GM15510 (cell line): ENCODE measurements around the gene ATP2B2.

Experiments used
- POLR2A ChIP-seq: IDR thresholded peaks from 3 replicates; pipeline ENCODE4 v1.6.1; 2011; ENCODE audit warnings: borderline replicate concordance; ENCODE audit not compliant: insufficient read length; ENCODE audit errors: extremely low read depth

ATP2B2 gene

DNA sequence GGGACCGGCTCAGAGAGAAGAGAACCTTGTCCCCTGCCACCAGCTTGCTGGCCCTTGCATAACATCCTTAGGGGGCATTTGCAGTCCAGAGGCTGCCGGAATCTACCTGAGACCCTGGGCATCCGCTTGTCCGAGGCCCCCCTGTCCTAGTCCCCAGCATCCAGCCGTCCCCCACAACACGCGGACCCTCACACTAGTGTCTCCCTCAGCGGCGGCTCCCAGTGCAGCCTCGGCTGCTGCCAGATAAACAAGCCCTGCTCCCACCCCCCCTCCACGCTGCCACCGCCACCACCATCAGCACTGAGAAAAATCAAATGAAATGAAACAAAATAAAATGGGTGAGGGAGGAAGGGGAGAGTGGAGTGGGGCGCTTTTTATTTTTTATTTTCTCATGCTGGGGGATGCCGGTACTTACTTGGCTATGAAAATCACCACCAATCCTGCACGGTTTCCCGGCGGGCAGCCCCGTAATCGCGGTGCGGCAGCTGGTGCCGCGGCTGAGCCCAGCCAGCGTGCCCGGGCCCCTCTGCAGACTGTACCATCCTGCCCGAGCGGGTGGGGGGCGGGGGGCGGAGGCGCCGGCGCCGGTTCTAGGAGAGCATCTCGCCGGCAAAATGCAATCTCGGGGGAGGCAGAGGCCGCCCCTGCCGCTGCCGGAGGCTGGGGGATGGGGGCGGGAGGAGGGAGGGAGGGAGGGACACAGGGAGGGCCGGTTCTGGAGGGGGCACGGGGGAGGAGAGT is at the start of gene ATP2B2:
TSS of gene ATP2B2 (minus strand) at position 537 of the 741 bp plus-strand sequence. CDS start 56,043 bp downstream, outside the sequence.
- no peak for TF ChIP-seq POLR2A

DNA sequence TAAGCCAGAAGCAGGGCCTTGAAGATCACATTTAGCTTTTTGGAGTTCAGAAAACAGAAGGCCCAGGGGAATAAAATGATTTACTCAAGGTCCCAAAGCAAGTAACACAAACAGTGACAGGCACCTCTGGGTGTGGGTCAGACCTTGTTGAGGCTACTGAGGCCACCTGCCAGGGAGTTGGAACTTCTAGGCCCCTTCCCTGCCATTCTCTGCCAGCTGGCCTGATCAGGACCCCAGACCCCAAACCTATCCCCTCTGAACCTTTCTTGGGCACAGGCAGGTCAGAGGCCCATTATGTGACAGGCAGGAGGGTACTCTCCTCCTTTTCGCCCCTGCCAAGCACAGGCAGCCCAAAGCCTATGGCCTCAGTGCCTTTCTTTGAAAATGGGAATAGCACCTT is 49.4 kb upstream of the ATP2B2 start:
- no peak for TF ChIP-seq POLR2A

- no peak for TF ChIP-seq POLR2A
These were observed 48.8 kb upstream of the ATP2B2 start for GRCh38 chr3:10554236-10554611.

DNA sequence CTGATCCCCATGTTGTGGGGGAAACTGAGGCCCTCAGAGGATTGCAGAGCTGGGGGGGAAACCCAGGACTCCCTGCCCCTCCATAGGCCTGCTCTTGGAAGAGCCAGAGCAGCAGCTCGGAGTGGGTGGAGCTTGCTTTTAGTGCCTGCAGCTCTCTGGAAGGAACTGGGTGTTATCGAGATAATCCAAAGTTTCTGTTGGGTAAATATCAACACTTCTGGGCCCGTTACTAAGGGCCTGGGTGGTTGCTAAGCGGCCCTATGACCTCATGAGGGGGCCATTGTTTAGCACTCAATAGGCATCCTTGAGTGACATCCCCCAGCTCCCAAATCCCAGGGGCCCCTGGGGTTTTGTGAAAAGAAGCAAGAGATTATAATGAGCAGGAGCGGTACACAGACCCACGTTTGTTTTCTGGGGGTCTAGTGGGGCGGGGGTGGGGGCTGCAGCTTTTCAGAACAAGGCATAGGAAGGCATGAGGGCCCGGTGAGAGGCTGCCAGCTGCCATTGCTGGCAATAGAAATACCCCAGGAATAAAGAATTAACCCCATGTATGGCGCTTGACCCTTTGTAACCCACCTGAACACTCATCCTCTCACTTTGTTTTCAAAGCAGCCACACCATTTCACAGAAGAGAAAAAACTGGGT is 48.3 kb upstream of the ATP2B2 start:
- no peak for TF ChIP-seq POLR2A

DNA sequence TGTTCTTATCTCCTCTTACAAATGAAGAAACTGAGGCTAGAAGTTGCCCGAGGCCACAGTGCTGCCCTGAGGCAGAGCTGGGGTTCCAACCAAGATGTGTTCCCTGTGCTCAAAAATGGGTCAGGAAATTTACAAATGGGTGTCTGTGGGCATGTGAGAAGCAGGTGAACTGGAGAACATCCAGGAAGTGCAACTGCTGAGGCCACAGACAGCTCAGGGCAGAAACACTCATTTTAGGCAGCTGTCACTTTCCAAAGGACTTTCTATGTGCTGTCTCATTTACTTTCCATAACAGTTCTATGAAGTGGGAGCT is 47.2 kb upstream of the ATP2B2 start:
- TF ChIP-seq POLR2A: no peak

GRCh38 chr3:10551821-10552630 is 46.6 kb upstream of the ATP2B2 start:
- TF ChIP-seq POLR2A: no peak

- no peak for TF ChIP-seq POLR2A
These were observed 45.8 kb upstream of the ATP2B2 start for GRCh38 chr3:10551139-10551538.

DNA sequence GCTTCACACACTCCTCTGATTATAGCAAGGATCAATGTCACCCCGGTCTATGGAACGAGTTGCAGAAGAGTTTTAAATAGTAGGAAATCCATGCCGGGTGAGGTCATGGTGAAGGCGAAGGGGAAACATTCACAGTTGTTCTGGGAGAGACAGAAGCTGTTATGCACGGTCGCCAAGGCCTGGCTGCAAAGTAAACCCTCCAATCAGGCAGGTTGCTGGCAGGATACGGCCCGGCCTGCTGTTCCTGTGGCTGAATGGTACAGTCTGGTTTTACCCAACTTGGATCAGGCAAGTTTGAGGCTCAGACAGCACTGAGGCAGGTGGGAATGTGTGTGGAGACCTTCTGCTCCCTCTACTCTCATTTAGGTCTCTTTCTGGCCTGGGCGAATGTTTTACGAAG is 45.3 kb upstream of the ATP2B2 start:
- TF ChIP-seq POLR2A: no peak

DNA sequence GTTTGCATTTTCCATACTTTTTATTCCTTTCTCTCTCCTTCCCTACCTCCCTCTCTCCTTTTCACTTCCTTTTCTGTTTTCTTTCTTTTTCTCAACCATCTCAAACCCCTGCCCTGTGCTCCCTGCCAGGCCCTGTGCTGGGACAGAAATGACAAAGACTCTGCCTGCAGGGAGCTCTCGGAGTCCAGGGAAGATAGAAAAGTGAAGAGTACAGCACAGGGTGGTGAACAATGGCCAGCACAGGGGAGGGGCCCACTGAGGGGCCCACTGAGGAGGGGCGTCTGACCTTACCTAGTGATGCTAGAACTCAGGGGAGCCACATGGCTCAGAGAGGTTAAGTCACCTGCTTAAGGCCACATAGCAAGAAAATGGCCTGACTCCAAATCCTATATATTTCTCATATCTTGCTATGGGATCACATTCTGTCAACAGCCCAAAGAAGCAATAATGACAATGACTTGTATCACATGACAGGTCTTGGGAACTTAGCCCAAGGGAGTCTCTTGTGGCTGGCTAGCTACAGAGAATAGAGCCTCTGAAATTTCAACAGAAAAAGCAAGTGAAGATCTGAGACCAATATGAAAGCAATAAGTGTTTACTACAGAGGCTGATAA is 44.3 kb upstream of the ATP2B2 start:
- TF ChIP-seq POLR2A: no peak

GRCh38 chr3:10548992-10549391 is 43.6 kb upstream of the ATP2B2 start:
- TF ChIP-seq POLR2A: no peak

DNA sequence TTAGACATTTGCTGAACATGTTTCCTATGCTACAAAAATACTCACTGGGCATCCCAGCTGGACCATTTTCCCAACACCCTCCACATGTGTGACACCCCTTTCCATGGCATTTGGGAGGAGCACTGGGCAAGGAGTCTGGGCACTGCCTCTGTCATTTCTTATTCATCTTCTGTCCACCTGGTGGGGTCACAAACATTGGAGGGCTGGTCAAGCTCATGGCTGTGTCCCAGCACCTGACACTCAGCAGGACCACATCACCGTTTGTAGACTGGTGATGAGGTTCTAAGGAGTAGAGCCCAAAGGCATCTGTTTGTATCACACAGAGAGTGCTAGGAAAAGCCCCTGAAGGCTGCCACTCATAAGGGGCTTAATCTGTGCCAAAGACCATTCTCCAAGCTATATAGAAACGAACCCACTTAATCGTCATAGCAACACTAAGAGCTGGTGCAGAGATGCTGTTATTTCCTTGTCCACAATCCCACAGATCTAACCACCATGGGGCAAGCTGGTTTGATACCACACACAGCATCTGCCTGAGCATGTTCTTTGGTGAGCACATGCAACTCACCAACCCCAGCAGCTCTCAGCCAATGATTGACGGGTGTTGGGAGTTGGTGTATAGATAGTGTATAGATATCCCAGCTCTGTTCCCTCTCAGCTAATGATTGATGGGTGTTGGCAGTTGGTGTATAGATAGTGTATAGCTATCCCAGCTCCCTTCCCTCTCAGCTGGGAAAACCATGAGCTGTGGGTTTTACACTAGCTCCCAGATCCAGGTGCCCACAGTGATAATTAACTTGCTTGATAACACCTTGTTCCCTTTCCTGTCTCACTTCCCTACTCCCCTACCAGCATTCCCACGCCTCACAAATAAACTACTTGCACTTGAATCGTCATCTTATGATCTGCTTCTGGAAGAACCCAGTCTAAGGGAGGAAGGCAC is 42.7 kb upstream of the ATP2B2 start:
- TF ChIP-seq POLR2A: no peak

DNA sequence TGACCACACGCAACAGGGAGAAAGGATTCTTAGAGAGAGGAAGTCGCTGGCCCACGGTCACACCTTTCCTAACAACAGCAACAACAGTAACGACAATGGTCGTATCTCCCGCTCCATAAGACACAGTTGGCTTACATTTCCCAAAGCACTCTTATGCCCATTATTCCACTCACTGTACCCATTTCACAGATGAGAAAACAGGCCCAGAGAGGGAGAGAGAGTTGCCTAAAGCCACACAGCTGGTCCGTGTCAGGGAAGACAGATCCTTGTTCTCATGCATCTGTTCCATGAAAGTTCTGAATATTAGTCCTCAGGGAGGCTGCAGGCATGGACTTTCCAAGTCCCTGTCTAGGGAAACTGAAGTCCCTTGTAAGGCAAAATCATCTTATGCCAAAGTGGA is 42.0 kb upstream of the ATP2B2 start:
- TF ChIP-seq POLR2A: no peak

GRCh38 chr3:10546820-10547263 is 41.5 kb upstream of the ATP2B2 start:
- no peak for TF ChIP-seq POLR2A

DNA sequence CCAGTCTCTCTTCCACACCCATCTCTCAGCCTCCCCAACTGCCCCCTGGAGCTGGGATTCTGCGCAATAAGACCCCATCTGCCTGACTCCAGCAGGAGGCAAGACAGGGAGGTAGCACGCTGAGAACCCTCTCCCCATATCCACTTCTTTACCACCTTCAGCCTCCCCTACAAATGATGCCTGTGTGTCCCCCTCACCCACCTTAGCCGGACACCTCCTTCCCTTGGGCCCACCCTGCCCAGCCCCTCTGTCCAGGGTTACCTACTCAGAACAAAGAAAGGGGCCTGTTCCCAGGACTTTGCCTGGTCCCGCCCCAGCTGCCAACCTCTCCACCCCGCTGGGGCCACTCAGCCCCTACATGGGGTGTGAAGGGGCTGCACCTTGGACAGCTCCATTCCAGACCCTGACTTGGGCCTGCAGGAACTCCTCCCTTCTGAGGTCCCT is 40.8 kb upstream of the ATP2B2 start:
- no peak for TF ChIP-seq POLR2A

GRCh38 chr3:10542518-10542917 is 37.1 kb upstream of the ATP2B2 start:
- no peak for TF ChIP-seq POLR2A

DNA sequence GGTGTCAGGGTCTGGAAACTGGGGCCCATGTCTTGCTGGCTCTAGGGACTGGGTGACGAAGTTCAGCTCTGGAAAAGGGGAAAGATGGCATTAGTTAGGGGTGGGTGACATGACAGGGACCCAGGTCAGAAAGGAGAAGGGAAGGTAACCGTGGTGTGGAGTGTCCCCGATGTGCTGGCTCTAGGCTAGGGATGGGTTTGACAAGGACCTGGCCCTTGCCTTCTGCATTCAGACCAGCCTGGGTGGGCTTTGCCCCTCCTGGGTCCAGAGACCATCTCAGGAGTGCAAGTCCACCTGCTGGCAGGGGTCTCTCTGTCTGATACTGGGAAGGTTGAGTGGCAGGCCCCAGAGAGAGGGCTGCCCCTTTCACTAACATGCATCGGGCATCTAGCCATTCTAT is 28.7 kb upstream of the ATP2B2 start:
- TF ChIP-seq POLR2A: no peak
